IPS-NIHi11 (cell line): ENCODE data around the gene N4BP2L1.
A peak's percentile ranks its signal among the peaks of the same experiment; 100 is the strongest.
"Not testable (repeated sequence)": the region's sequence is repeated elsewhere in the genome, so short reads cannot be mapped to it uniquely, and the experiment has no call there.

Source experiments
- DNase-seq: peaks from one replicate; pipeline ENCODE4 v3.0.0; 2012; ENCODE audit warnings: mixed read lengths, low spot score

The N4BP2L1 gene

DNA sequence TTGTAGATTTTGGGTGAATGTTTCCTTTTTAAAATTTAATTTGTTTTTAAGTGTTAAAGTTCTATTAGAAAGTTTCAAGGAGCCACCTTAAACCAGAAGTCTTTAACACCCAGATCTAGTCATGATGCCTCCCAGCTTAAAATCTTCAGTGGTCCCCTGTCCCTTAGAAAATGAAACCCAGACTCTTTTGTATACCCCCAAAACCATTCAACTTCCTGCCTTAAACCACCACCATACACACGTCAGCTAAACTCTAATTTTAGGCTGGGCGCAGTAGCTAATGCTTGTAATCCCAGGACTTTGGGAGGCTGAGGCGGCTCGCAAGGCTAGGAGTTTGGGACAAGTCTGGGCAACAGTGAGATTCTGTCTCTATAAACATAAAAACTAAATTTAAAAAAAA lies 37.9 kb downstream of the N4BP2L1 start:
- DNase-seq, result no peak

DNA sequence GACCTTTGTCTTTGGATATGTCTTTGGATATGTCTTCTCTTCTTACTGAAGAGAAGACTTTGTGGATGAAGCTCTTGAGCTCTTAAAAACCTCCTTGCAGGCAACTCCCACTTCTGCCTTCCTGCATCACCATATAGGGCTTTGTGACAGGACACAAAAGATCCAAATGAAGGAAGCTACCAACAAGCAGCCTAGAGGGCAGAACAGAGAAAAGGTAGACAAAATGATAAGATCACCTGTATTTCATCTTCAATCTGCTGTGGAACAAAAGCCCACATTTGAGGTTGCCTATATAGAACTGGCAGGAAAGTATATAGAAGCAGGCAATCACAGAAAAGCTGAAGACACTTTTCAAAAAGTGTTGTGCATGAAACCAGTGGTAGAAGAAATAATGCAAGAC lies 42.5 kb downstream of the N4BP2L1 start:
- DNase-seq, result no peak

DNA sequence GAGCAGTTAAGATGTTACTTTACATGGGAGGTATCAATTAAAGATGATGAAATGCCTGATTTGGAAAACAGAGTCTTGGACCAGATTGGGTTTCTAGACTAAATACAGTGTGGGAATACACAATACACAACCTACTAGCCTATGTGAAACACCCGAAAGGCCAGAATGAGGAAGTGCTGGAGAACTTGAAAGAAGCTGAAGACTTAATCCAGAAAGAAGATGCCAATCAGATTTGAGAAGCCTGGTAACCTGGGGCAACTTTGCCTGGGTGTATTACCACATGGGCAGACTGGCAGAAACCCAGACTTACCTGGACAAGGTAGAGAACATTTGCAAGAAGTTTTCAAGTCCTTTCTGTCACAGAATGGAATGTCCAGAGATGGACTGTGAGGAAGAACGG lies 43.2 kb downstream of the N4BP2L1 start:
- no peak for DNase-seq

DNA sequence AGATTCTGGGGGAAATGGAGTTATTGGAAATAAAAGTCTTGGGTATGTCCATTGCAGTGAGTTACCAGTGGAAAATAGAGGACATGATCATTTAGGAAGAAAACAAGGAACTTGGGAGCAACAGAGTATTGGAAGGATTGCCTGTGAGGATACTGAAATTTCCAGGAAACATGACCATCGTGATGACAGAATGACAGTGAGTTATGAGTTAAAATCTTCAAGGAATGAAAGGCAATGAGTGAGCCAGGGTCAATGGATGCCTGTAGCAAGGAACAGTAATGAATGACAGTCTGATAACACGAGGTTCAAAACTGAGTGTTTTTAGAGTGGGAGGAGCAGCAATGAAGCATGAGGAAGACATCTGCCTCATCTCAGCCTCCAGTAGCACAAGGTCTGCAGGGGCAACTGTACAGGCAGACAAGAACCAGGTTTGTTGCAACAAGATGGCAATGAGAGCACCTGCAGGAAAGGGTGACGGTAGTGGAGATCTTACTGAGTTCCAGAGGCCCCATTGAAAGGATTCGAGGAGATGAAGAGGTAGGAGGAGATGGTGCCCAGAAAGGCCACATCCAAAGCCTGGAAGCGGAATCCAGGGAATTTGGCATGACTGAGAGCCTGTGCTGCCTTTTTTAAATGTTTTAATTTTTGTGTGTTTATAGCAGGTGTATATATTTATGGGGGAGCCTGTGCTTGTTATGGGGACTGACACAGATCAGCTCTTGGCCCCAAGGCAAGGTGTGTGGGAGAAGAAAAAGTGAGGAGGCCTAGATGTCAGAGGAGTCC lies 43.9 kb downstream of the N4BP2L1 start:
- no peak for DNase-seq

DNA sequence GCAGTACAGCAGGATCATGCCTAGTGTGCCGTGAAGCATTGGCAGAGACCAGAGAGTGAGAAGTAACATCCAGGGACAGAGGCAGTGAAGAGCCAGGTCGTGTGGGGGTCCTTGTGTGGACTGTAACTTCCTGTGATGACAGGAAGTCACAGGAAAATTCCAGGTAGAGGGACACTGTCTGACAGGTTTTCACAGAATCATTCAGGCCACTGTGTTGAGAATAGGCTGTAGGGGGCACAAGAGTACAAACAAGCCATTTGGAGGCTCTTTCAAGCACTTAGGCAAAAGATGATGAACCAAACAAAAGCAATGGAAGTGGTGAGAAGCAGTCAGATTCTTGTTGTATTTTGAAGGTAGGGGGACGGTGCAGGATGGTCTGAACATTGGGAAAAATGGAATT lies 46.4 kb downstream of the N4BP2L1 start:
- peak; percentile 44 for DNase-seq

DNA sequence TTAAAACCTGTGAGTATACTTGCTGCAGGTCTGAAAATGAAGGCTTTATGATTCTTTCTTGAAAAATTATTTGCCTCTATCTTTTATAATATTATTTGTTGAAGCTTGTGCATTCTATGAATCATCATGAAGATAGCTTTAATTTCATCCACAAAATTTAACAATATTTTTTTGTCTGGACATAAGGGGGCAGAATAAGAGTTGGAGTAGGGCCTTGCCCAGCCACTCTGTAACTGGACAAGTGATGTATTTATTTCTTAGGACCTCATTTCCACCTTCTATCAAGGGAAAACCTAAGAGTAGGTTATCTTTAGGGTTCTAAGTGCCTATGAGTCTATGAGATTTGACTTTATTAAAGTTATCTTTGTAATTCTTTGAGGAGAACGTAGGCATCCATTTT lies 49.9 kb downstream of the N4BP2L1 start:
- DNase-seq, result no peak

DNA sequence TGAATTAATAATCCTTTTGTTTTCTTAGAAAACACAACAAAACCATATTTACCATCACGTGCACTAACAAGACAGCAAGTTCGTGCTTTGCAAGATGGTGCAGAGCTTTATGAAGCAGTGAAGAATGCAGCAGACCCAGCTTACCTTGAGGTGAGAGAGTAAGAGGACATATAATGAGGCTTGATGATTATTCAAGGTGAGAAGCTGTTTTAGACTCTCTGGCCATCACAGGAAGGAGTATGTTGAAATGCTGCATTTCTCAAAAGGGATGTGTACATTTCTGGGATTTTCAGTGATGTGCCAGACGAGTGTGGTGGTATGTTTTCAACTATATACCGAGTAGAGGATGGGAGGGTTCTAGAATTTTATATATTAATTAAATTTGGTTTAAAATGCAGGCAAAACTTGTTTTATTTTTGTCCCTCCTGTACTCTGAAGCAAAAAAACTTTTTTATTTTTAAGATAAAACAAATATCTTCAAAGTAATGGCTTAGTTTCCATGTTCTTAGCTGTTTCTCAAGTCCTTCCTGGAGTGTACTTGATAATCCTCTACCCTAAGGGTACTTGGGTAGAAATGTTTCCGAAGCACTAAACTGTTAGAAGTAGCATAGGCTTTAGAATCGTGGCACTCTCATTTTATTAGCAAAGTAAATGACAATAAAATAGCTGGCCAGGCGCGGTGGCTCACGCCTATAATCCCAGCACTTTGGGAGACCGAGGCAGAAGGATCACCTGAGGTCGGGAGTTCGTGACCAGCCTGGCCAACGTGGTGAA lies 51.1 kb downstream of the N4BP2L1 start:
- no peak for DNase-seq

DNA sequence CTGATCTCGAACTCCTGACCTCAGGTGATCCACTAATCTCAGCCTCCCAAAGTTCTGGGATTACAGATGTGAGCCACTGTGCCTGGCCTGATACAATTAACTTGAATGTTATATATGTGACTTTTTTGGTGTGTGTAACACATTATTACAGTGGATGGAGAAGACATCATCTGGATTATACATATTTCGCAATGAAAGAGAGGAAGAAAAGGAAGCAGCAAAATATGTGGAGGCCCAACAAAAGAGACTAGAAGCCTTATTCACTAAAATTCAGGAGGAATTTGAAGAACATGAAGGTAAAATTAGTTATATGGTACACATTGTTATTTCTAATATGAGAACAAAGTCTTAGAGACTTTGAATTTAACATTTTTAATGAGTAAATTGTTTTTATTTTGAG lies 57.1 kb downstream of the N4BP2L1 start:
- DNase-seq, result no peak

DNA sequence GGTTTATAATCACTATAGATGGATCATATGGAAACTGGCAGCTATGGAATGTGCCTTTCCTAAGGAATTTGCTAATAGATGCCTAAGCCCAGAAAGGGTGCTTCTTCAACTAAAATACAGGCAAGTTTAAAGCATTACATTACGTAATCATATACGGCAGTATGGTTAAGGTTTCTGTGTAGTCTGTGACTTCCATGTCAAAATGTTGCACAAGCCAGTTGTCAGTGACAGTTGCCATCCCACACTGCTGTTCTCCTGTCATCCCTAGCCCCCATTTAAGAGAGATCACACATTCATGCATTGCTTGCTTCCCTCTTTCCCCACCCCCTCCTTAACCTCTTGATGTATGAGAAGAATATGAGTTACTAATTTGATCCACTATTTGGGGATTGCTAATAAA lies 65.4 kb downstream of the N4BP2L1 start:
- no peak for DNase-seq

DNA sequence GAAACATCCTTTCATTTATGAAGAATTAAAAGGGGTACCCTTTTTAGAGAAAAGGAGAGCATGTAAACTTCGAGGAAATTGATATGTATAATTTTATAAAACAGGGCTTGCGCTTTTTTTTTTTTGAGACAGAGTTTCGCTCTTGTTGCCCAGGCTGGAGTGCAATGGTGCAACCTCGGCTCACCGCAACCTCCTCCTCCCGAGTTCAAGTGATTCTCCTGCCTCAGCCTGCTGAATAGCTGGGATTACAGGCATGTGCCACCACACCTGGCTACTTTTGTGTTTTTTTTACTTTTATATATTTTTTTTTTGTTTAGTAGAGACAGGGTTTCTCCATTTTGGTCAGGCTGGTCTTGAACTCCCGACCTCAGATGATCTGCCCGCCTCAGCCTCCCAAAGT lies 72.0 kb downstream of the N4BP2L1 start:
- DNase-seq, result not testable (repeated sequence)

DNA sequence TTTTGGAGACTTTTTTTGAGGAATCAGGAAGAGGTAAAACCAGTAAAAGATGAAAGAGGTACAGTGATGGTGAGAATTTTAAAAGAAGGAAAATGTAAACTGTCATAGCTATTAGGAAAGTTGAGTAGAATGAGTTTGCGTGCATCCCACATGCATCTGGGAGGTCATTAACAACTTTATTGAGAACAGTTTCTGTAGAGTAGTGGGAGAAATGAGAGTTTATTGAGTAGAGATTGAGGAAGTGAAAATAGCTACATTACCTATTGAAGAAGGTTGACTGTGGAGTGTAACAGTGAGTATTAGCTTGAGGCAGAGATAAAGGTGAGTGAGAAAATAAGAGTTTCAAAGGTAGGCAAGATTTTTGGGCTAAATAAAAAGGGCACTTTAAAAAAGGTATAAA lies 73.9 kb downstream of the N4BP2L1 start:
- DNase-seq, result no peak

DNA sequence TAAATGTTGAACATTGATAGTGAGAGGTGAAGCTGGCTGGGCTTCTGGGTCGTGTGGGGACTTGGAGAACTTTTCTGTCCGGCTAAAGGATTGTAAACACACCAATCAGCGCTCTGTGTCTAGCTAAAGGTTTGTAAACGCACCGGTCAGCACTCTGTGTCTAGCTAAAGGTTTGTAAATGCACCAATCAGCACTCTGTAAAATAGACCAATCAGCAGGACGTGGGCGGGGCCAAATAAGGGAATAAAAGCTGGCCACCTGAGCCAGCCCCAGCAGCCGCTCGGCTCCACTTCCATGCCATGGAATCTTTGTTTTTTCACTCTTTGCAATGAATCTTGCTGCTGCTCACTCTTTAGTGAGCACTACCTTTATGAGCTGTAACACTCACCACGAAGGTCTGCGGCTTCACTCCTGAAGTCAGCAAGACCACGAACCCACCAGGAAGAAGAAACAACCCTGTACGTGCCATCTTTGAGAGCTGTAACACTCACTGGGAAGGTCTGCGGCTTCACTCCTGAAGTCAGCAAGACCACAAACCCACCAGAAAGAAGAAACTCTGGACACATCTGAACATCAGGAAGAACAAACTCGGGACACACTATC lies 77.0 kb downstream of the N4BP2L1 start:
- DNase-seq, result not testable (repeated sequence)
